Limb (tissue), 2 donors: ENCODE data around the gene DDX19B.
"Not testable (repeated sequence)": the region's sequence is repeated elsewhere in the genome, so short reads cannot be mapped to it uniquely, and the experiment has no call there.

Experiments
- DNase-seq, 2 donors: peaks; one replicate each; pipeline ENCODE4 v3.0.0-alpha.2; 2016; ENCODE audit errors: extremely low spot score in 2 of 2

DDX19B gene

GRCh38 chr16:70348991-70349390 is 50.0 kb downstream of the DDX19B start:
- no peak for DNase-seq

DNA sequence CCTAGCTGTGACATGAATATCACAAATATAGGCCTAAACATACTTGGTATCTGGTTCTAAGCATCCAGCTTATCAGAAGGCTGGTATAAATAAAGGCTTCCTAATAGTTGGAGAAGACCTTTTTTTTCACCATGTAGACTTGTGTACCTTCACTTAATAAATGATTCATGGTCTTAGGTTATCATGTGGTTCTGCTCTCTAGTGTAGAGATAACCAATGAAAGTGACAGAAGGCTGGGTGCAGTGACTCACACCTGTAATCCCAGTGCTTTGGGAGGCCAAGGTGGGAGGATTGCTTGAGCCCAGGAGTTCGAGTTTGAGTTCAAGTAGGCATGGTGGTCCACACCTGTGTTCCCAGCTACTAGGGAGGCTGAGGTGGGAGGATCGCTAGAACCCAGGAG is 50.8 kb downstream of the DDX19B start:
- no peak for DNase-seq

GRCh38 chr16:70359552-70359951 is 60.6 kb downstream of the DDX19B start:
- DNase-seq, result no peak

- DNase-seq, result no peak
These were observed 65.4 kb downstream of the DDX19B start for GRCh38 chr16:70364399-70364798.

DNA sequence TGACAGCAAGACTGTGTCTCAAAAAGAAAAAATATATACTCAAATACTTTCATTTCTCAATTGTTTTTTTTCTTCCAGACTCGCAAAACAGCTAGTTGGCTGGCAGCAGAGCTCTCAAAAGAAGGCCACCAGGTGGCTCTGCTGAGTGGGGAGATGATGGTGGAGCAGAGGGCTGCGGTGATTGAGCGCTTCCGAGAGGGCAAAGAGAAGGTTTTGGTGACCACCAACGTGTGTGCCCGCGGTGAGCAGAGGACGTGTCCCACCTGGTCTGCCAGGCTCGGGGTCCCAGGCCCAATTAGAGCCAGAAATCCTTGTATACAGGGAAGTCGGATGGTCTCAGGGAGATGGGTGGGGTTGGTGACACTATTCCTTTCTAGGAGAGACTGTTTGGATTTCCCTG is 71.2 kb downstream of the DDX19B start:
- not testable (repeated sequence) for DNase-seq

DNA sequence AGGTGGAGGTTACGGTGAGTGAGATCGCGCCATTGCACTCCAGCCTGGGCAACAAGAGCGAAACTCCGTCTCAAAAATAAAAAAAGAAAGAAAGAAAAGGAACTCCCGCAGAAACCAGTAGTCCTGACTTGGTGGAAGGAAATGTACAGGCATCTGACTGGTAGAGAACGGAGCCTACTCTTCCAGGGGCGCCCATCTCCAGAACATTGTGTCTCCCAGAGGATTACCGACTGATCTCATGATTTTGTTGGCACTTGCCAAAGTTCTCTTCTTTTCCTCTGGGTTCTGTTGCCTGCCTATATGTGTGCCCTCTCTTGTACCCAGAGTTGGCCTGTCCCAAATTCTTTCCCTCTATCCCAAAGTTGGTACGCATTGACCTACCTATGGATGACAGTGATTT is 71.9 kb downstream of the DDX19B start:
- no peak for DNase-seq

- DNase-seq, result no peak
These were observed 74.1 kb downstream of the DDX19B start for GRCh38 chr16:70372921-70373728.

DNA sequence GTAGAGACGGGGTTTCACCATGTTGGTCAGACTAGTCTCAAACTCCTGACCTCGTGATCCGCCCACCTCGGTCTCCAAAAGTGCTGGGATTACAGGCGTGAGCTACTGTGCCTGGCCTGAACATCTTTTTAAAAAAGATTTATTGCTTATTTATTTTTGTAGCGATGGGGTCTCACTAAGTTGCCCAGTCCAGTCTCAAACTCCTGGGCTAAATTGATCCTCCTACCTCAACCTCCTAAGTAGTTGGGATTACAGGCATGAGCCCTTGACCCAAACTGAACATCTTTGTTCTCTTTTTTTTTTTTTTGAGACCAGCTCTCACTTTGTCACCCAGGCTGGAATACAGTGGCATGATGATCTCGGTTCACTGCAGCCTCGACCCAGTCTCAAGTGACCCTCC is 75.2 kb downstream of the DDX19B start:
- no peak for DNase-seq

GRCh38 chr16:70375636-70376611 is 76.9 kb downstream of the DDX19B start:
- DNase-seq, result no peak

DNA sequence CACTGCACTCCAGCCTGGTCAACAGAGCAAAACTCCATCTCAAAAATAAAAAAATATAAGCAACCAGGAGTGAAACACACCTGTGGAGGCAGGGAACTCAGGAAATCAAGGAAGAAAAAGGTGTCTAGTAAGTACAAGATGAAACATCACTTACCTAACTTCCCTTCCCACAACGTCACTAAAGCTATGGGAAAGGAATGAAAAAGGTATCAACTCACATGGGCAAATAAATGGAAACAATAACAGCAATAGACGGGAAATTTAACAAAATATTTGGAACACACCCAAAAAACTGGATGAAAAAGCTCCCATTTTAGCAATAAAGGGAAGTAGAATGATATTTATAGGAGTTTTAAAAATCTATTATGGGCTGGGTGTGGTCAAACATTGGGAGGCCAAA is 78.8 kb downstream of the DDX19B start:
- DNase-seq, result no peak

GRCh38 chr16:70378869-70379493 is 80.0 kb downstream of the DDX19B start:
- DNase-seq, result no peak

DNA sequence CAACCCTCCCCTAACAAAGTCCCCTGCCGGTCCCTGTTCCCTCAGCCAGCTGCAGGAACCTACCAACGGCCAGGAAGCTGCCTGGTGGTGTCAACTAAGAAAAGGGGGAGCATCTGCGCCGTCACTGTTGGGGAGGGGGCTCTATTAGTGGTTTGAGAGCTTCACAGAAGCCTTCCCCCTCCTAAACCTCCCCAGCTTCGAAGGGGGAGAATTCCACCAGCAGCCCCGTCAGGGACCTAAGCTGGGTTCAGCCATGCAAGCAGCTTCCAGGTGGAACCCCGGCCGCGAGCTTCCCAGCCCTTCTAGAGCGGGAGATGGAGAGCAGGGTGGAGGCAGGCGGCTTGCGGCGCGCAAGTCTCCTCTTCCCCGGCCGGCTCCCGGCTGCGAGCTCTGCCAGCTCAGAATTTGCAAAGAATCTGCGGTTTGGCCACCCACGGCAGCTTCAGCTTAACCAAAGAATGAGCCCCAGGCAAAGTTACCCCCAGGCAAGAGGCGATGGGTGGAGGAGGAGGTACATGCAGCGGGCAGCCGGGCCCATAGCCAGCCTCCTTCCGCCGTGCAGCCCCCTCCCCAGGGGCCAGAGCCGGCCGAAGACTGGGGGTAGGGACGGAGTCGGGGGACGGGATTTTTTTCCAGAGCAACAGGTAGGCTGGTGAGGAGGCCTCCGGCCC is 81.4 kb downstream of the DDX19B start:
- peak; percentile 45 to 75 for DNase-seq

DNA sequence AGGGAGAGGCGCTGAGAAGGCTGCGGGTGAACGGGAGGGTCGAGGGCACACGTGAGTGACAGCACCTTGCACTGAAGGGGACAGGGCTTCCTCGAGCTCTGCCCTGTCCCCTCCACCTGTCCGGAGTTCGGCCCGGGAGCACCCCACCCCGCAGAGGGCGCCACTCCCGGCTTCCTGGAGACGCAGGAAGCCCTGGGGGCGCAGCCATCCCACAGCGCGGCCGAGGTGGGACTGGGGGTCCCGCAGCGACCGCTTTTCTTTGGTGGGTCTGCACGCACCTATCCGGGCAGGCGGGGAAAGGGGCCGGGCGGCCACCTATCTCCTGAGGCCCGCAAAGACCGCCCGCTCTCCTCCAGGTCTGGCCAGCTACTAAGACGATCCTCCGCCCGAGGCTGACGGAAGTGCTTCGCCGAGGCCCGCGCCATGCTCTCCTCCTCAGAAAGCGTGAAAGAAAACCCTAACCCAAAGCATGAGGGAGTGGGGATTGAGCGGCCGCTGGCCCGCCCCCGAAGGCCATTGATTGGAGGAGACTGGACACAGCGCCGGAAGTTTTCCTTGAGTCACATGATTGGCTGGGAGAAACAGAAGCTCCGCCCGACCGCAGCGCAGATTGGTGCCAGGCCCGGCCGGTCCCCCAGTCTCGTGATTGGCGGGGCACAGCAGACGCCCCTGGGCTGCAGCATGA is 82.1 kb downstream of the DDX19B start:
- peak; percentile 97 to 99 for DNase-seq

DNA sequence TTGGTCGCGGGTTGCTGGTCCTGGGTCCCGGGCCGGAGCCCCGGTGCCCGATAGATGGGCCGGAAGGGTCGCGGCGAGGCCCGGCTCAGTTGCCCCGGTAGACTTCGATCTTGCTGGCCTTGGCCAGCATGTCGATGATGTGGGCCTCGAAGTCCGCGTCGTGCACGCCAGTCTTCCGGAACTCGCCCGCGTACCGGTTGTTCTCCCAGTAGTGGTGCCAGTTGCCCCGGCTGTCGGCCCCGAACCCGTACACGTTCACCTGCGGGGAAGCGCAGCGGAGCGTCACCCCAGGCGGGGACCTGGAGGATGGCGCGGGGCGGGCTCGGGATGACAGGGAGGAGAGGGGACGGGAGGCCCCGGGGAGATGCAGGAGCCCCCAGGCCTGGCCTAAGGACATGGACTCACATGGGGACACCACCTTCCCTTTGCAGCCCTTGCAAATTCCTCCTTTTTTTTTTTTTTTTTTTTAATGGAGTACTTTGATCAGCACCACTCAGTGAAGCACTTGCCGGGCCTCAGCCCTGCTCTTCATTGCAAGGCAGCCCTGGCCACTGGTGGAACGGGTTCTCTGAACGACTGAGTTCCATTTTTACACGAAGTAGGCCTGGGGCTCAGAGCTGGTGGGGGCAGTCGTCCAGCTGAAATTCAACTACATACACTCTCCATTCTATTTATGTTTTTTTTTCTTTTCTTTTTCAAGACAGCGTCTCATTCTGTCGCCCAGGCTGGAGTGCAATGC is 82.8 kb downstream of the DDX19B start:
- no peak for DNase-seq

GRCh38 chr16:70383421-70383960 is 84.5 kb downstream of the DDX19B start:
- DNase-seq, result no peak
